Measurements from ENCODE around the gene TEX26.

DNA sequence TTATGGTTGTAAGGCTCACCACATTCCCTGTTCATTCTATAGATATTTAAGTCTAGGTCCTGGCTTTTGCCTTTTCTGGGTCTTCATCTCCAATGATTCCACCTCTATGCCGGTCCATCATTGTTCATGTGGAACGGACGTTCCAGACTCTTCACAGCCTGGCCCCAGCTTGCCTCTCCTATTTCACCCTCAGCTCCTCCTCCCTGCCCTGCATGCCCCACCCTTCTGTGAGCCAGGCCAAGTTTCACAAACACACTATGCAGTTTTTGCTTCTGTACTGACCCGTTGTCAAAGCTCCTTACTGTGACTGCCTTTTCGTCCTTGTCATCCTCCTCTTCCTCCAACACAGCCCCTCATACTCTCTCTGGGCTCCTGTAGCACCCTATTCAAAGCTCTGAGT is 31.3 kb downstream of the TEX26 start:
- TF ChIP-seq RB1 (IDR thresholded peaks at IDR 0.05; ENCODE audit: borderline replicate concordance), result no peak
- TF ChIP-seq JUND (IDR thresholded peaks at IDR 0.05; ENCODE audit: low read depth, low read length), result no peak
- TF ChIP-seq ESRRA (IDR thresholded peaks at IDR 0.05; ENCODE audit: low read length), result no peak
- TF ChIP-seq POLR2A (IDR thresholded peaks at IDR 0.05; ENCODE audit: low read depth, low read length), result no peak

All from GM12878 (cell line).